HG03045 (cell line): Measurements from ENCODE around the gene SEPTIN5.
"Not testable (repeated sequence)": the region's sequence is repeated elsewhere in the genome, so short reads cannot be mapped to it uniquely, and the experiment has no call there.

Source experiments
- ATAC-seq: cut with Tn5 transposase; IDR thresholded peaks from one replicate; pipeline ENCODE4 v1.9.1; 2021; ENCODE audit warnings: mild to moderate bottlenecking, moderate library complexity; ENCODE audit not compliant: unreplicated experiment

Gene SEPTIN5

GRCh38 chr22:19714312-19715187 lies at the start of gene SEPTIN5:
TSS of gene SEPTIN5 (plus strand) at chr22:19714503. CDS start at chr22:19714589, 86 bp downstream.
- ATAC-seq, result no peak

GRCh38 chr22:19664951-19665783 lies 49.1 kb upstream of the SEPTIN5 start:
- no peak for ATAC-seq

GRCh38 chr22:19665784-19666672 lies 48.3 kb upstream of the SEPTIN5 start:
- ATAC-seq, result no peak

- no peak for ATAC-seq
Measured at GRCh38 chr22:19666673-19667593, 47.4 kb upstream of the SEPTIN5 start.

GRCh38 chr22:19667872-19668740 lies 46.2 kb upstream of the SEPTIN5 start:
- no peak for ATAC-seq

GRCh38 chr22:19668748-19669147 lies 45.6 kb upstream of the SEPTIN5 start:
- no peak for ATAC-seq

- no peak for ATAC-seq
Measured at GRCh38 chr22:19669570-19669969, 44.7 kb upstream of the SEPTIN5 start.

- ATAC-seq, result no peak
Measured at GRCh38 chr22:19671316-19671715, 43.0 kb upstream of the SEPTIN5 start.

- no peak for ATAC-seq
Measured at GRCh38 chr22:19672054-19672776, 42.1 kb upstream of the SEPTIN5 start.

GRCh38 chr22:19673660-19674059 lies 40.6 kb upstream of the SEPTIN5 start:
- no peak for ATAC-seq

- no peak for ATAC-seq
Measured at GRCh38 chr22:19674129-19674928, 40.0 kb upstream of the SEPTIN5 start.

GRCh38 chr22:19674929-19675253 lies 39.4 kb upstream of the SEPTIN5 start:
- ATAC-seq, result no peak

GRCh38 chr22:19675428-19675827 lies 38.9 kb upstream of the SEPTIN5 start:
- no peak for ATAC-seq

- not testable (repeated sequence) for ATAC-seq
Measured at GRCh38 chr22:19676437-19676836, 37.9 kb upstream of the SEPTIN5 start.

- no peak for ATAC-seq
Measured at GRCh38 chr22:19678949-19679521, 35.3 kb upstream of the SEPTIN5 start.

- ATAC-seq, result no peak
Measured at GRCh38 chr22:19679522-19680101, 34.7 kb upstream of the SEPTIN5 start.
